Measurements from ENCODE around the gene NRP1.

NRP1 gene

GRCh38 chr10:33320288-33320687 is 14.2 kb downstream of the NRP1 start:
- Histone ChIP-seq H3K79me2 (ENCODE audit: control insufficient read depth, low read length) (no peaks in the 10 kb centered on the region), H3K9me3 (ENCODE audit: control insufficient read depth, insufficient read depth, low read length) (no peaks in the 10 kb centered on the region), H4K20me1 (ENCODE audit: control insufficient read depth, insufficient read depth, low read depth, low read length) (no peaks in the 10 kb centered on the region), H3K9me2 (replicated peaks; ENCODE audit: control insufficient read depth, low read length) (no peaks in the 10 kb centered on the region), H3K36me3 (ENCODE audit: control insufficient read depth, low read length) (no peaks in the 10 kb centered on the region), H3K4me2 (ENCODE audit: low read length) (no peak overlapping the region), H3K4me3 (ENCODE audit: low read length) (no peak overlapping the region), H3K4me1 (ENCODE audit: control insufficient read depth, low read length) (no peaks in the 10 kb centered on the region), H3F3A (ENCODE audit: control insufficient read depth, insufficient read depth) (no peaks in the 10 kb centered on the region), H3K27ac (ENCODE audit: low read depth, low read length) (no peak overlapping the region), H3K27me3 (ENCODE audit: control insufficient read depth, low read length) (no peaks in the 10 kb centered on the region)
- TF ChIP-seq EZH2phosphoT487 (IDR thresholded peaks at IDR 0.05; ENCODE audit: borderline replicate concordance, low read length) (no peak), CTCF (IDR thresholded peaks at IDR 0.05; ENCODE audit: low read depth, low read length, poor library complexity, severe bottlenecking) (no peak)

GRCh38 chr10:33315891-33316290 is 18.6 kb downstream of the NRP1 start:
- Histone ChIP-seq H3K36me3 (ENCODE audit: control insufficient read depth, low read length) (no peaks in the 10 kb centered on the region), H3K4me1 (ENCODE audit: control insufficient read depth, low read length) (no peaks in the 10 kb centered on the region), H3K9me2 (replicated peaks; ENCODE audit: control insufficient read depth, low read length) (no peaks in the 10 kb centered on the region), H3K9me3 (ENCODE audit: control insufficient read depth, insufficient read depth, low read length) (no peaks in the 10 kb centered on the region), H3K4me2 (ENCODE audit: low read length) (no peak overlapping the region), H4K20me1 (ENCODE audit: control insufficient read depth, insufficient read depth, low read depth, low read length) (no peaks in the 10 kb centered on the region), H3K79me2 (ENCODE audit: control insufficient read depth, low read length) (no peaks in the 10 kb centered on the region), H3F3A (ENCODE audit: control insufficient read depth, insufficient read depth) (no peaks in the 10 kb centered on the region), H3K4me3 (ENCODE audit: low read length) (no peak overlapping the region), H3K27me3 (ENCODE audit: control insufficient read depth, low read length) (no peaks in the 10 kb centered on the region), H3K27ac (ENCODE audit: low read depth, low read length) (no peak overlapping the region)
- TF ChIP-seq CTCF (IDR thresholded peaks at IDR 0.05; ENCODE audit: low read depth, low read length, poor library complexity, severe bottlenecking) (no peak), EZH2phosphoT487 (IDR thresholded peaks at IDR 0.05; ENCODE audit: borderline replicate concordance, low read length) (no peak)

GRCh38 chr10:33314811-33315561 is 19.5 kb downstream of the NRP1 start:
- H3F3A ChIP-seq (ENCODE audit: control insufficient read depth, insufficient read depth): no peaks in the 10 kb centered on the region
- H3K27ac ChIP-seq (ENCODE audit: low read depth, low read length): no peak overlapping the region
- H3K4me1 ChIP-seq (ENCODE audit: control insufficient read depth, low read length): no peaks in the 10 kb centered on the region
- H3K9me2 ChIP-seq (replicated peaks; ENCODE audit: control insufficient read depth, low read length): no peaks in the 10 kb centered on the region
- no peaks in the 10 kb centered on the region for H3K79me2 ChIP-seq (ENCODE audit: control insufficient read depth, low read length)
- no peaks in the 10 kb centered on the region for H3K9me3 ChIP-seq (ENCODE audit: control insufficient read depth, insufficient read depth, low read length)
- H3K27me3 ChIP-seq (ENCODE audit: control insufficient read depth, low read length): no peaks in the 10 kb centered on the region
- no peak overlapping the region for H3K4me3 ChIP-seq (ENCODE audit: low read length)
- H3K36me3 ChIP-seq (ENCODE audit: control insufficient read depth, low read length): no peaks in the 10 kb centered on the region
- no peak for TF ChIP-seq EZH2phosphoT487 (IDR thresholded peaks at IDR 0.05; ENCODE audit: borderline replicate concordance, low read length)
- TF ChIP-seq CTCF (IDR thresholded peaks at IDR 0.05; ENCODE audit: low read depth, low read length, poor library complexity, severe bottlenecking): no peak
- no peak overlapping the region for H3K4me2 ChIP-seq (ENCODE audit: low read length)
- no peaks in the 10 kb centered on the region for H4K20me1 ChIP-seq (ENCODE audit: control insufficient read depth, insufficient read depth, low read depth, low read length)
